Epidermal melanocyte (primary cell): ENCODE results near the gene MSI2.
"Not testable (repeated sequence)": the region's sequence is repeated elsewhere in the genome, so short reads cannot be mapped to it uniquely, and the experiment has no call there.

Experiments
- DNase-seq: peaks from one replicate; pipeline ENCODE4 v3.0.0; 2011; ENCODE audit warnings: low spot score; ENCODE audit not compliant: insufficient read length

Gene MSI2

GRCh38 chr17:57608369-57609124, 352.2 kb downstream of the MSI2 start:
- no peak for DNase-seq

GRCh38 chr17:57609125-57609877, 353.0 kb downstream of the MSI2 start:
- DNase-seq, result no peak

- DNase-seq, result no peak
These were observed 353.6 kb downstream of the MSI2 start for GRCh38 chr17:57609878-57610270.

DNA sequence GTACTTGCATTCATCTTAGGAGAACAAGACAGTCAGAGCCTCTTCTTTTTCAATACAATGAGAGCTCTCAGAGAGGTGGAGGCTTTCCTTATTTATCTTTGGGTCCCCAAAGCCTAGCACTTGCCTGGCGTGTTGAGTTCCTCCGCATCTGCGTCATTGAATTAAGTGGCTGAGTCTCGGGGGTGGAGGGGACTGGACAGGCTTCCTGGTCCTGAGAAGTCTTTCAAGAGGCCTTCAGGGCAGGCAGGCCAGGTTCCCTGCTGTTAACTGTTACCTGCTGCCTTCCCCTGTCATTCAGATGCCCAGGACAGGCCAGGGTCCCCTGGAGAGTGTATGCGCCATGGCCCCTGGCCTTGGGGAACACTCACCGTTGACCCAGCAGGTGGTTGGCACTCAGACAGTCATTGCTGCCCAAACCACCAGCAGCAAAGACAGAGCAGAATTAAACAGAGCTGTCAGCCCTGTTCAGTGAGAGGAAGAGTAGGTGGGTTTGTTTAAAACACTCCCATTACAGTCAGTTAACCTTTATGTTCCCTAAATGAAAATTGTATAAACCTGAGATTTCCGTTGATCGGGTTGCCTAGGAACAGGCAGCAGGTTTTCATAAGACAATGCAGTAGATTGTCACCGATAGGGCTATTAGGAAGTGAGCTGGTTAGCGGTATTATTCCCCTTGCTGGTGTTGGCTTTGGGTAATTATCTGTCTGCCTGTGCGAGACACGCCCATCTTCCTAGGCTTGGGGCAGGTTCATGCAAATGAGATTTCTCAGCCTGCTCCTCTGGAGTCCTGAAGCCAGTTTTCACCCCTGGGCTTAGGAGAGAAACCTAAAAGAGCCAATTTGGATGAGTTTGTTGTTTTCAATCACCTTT, 356.1 kb downstream of the MSI2 start:
- DNase-seq, result no peak

DNA sequence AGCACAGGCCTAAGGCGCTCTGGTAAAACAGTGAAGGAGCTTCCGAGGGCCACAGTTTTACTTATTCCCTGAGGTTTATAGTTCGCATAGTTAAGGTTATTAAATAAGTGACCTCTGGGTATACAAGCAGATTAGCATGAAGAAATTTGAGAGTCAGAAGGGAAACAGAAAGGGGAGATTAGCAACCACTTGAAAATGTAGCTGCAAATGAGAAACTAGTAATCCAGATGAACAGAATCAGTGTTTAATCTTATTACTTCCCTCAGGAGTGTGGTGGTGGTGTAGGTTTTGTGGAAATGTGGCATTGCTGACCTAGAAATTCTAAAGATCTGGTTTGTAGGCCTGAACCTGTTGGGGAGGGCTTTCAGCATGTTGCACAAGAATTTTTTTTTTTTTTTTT, 358.4 kb downstream of the MSI2 start:
- DNase-seq, result no peak

- no peak for DNase-seq
These were observed 359.8 kb downstream of the MSI2 start for GRCh38 chr17:57615836-57616757.

DNA sequence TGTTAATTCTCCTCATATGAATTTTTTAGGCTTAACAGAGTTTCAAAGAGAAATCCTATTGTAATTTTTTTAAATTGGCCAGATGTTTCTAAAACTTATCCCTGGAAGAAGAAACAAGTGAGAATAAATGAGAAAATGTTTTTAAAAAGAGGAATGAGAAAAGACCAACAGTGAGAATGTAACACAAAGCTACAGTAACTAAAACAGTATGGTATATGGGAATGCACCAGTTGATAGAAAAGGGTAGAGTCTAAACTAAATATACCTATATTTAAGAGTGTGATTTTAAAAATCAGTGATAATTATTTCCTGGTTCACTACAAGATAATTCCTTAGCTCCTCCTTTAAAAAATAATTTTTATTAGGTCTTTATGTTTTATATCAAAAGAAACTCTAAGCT, 360.9 kb downstream of the MSI2 start:
- no peak for DNase-seq

DNA sequence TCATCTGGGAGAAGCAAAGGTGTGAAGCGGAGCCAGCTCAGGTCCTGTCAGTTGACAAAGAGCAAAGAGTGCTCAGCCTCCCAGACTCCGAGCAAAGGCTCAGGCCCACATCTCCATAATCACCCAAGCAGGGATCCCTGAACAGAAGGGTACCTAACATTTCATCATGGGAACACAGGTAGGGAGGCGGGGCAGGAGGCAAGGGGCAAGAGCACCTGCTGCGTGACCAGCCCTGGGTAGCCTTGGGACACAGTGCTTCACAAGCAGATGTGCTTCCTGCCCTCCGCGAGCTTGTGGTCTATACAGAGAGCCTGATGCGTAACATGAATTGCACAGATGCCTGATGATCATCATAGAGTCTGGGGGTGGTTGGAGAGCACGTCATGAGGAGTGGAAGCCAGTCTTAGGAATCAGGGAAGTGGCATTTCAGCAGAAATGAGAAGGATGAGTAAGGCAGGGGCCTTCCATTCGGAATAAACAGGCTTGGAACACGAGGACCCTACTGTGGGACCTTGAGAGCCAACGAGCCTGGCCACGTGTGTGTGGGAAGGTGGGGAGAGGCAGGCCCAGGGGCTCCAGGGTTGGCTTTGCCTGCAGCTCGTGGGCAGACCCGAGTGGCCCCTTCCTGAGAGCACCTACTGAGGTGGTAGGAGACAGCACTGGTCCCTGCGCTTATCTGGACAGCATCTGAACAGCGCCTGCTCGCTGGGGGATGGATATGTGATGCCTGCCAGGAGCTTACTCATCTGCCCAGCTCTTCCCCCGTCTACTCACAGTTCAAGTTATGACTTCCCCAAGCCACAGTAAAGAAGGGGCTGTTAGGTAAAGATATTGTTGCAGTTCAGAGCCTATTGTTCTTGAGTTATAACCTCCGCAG, 363.0 kb downstream of the MSI2 start:
- no peak for DNase-seq

DNA sequence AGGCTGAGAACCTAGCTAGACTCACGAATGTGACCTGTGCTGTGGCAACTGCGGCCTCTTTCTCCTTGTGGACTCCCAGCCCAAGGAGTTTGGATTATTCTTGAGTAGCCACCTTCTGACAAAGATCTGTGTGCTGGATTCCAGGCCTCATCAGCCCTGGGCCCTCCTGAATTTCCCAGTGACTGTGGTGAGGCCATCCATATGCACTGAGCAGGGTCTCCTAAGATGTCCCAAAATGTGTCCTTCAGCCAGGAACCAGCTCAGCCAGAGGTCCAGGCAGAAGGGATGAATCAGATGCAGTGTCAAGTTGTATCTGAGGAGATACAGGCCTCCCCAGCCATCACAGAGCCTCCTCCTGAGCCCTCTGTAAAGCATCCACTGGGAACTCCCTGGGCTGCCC, 364.3 kb downstream of the MSI2 start:
- DNase-seq, result no peak

DNA sequence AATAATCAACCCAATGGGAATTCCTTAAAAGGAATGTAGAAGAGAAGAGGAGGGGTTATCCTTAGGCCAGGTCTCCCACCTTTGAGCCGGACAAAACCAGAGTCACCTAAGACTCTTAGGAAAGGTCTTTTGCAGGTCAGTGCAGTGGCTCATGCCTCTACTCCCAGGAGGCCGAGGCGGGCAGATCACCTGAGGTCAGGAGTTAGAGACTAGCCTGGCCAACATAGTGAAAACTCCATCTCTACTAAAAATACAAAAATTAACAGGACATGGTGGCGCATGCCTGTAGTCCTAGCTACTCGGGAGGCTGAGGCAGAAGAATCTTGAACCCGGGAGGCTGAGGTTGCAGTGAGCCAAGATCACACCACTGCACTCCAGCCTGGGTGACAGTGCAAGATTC, 365.5 kb downstream of the MSI2 start:
- not testable (repeated sequence) for DNase-seq

DNA sequence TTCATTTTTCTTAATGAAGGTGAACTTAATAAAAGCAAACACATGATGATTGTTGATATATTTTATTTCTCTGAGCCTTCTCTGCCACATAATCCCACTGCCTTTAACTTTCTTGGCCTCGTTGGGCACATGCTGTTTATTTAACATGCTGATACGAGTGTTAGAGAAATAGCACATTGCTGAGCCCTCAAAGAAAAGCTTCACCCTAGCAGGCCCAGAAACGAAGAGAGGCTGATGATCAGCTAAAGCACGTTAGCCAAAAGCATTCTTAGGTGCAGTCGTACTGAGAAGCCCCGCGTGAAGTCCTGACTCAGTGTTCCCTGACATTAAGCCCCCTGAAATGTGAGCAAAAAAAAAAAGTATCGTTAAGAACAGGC, 366.0 kb downstream of the MSI2 start:
- no peak for DNase-seq

DNA sequence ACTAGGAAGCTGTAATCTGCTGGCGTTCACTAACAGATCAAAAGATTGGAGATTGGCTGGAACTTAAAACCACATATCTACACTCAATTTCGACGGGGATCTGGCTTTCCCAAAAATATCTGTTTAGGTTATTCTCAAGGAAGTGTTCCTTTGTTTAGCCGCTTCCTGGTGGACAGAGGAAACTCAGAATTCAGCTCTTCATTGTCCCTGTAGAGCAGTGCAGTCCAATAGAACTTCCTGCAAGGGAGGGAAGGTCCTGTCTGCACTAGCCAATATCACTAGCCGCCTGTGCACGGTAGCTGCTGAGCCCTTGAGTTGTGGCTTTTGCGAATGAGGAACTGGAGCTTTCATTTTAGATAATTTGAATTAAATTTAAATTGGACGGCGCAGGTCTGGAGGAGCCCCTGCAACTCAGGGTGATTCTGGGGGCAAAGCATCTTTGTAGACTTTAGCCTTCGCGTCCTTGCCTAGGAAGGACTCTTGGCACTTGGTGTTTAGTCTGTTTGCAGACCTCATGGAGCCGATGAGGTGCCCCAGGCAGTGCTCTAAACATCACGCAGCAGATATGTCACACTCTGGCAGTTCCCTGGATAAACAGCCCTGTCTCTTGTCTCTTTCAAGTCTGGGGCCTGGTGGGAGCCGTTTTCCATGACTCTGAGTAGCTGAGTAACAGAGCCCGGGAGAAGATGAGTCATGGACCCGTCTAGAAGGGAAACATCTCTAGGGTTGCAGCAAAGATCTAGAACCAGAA, 366.5 kb downstream of the MSI2 start:
- peak; percentile 36 for DNase-seq

- DNase-seq, result no peak
These were observed 367.3 kb downstream of the MSI2 start for GRCh38 chr17:57623620-57624019.

DNA sequence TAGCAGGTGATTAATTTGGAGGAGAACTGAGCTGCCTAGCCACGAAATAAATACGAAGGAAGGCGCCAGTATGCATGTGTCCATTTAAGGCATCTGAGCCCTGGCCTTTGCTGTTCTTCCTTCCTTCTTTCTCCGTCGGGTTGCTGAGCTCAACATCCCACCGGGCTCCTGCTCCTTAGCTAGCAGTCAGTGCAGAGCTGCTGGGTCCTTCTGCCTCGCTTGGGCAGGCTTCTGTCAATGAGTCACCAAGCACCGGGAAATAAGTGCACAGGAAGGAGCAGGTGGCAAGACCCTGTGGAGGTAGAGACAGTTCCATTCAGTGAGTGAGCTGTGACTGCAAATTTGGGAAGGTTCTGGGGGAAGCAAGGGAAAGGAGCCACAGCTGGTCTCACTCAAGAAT, 368.1 kb downstream of the MSI2 start:
- no peak for DNase-seq

- no peak for DNase-seq
These were observed 369.2 kb downstream of the MSI2 start for GRCh38 chr17:57625511-57625910.

GRCh38 chr17:57625957-57626356, 369.6 kb downstream of the MSI2 start:
- DNase-seq, result no peak

DNA sequence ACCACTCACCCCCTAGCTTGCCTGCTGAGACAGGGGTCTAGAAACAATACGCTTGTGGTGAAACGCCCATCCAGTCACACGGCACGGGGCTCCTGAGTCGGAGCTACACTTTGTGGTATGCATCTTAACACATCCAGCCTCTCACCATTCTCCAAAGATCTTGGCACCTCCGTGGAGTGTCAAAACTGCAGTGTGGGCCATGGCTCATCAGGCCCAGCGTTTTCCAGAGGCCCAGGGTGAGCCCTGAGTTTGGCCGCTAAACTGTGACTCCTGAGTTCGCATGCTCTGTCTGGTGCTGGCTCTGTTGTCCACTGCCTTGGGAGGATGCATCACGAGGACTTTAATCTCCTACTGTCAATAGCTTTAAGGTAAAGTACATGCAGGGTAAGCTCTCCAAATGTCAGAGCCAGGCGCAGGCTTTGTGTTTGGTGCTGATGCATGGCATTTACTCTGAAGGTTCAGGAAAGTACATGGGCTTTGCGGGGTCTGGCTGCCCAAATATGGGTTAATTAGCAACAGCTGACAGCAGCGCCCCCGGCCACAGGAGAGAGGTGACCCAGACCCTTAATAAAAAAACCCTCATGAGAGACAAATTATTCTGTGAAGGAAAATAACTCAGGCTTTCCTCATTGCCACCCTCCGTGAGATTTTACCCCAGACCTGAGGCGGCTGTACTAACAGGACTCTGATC, 370.3 kb downstream of the MSI2 start:
- no peak for DNase-seq

GRCh38 chr17:57627591-57627990, 371.3 kb downstream of the MSI2 start:
- no peak for DNase-seq

DNA sequence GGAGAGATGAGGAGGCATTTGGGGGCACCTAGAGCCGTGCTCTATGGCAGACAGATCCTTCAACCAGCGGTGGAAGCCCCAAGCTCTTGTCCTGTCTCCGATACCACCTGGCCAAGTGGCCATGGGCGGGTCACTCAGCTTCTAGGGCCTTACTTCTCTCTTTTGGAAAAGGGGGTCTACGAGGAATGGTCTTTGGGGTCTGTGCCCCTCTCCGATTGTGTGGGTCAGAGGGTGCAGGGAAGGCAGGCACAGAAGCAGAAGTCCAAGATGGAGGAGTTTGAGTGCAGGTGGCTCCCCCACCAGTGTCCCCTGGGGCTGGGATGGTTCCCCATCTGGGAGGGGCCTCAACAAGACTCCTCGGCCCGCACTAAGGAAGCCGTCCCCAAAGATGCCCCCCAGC, 372.1 kb downstream of the MSI2 start:
- no peak for DNase-seq
